Nephron progenitor cell (in vitro differentiated cells): ENCODE results near the gene CFAP157.

Experiments used
- DNase-seq: peaks from one replicate; pipeline ENCODE4 v3.0.0; 2021
- H3K27ac Mint-ChIP-seq: 2 replicates; pipeline ENCODE4 v1.8.0; 2021; ENCODE audit warnings: mild to moderate bottlenecking, moderate library complexity, mixed read lengths
- H3K27me3 Mint-ChIP-seq: 2 replicates; pipeline ENCODE4 v1.8.0; 2021; ENCODE audit warnings: mild to moderate bottlenecking, low read depth, mixed read lengths; ENCODE audit not compliant: poor library complexity
- H3K36me3 Mint-ChIP-seq: 2 replicates; pipeline ENCODE4 v1.8.0; 2021; ENCODE audit warnings: low read depth, mixed read lengths
- H3K4me1 Mint-ChIP-seq: 2 replicates; pipeline ENCODE4 v1.8.0; 2021; ENCODE audit warnings: mixed read lengths
- H3K4me3 Mint-ChIP-seq: 2 replicates; pipeline ENCODE4 v1.8.0; 2021; ENCODE audit warnings: mild to moderate bottlenecking, moderate library complexity, mixed read lengths
- H3K9me3 Mint-ChIP-seq: 2 replicates; pipeline ENCODE4 v1.8.0; 2021; ENCODE audit warnings: mild to moderate bottlenecking, moderate library complexity, mixed read lengths
- TF ChIP-seq, protein P1 (sequence below): fragments of 200-600 bp; sonication (generic); IDR thresholded peaks from 2 replicates; pipeline ENCODE4 v1.5.0; 2021; ENCODE audit warnings: antibody characterized with exemption

CFAP157 gene

GRCh38 chr9:127664678-127665507 is 41.9 kb upstream of the CFAP157 start:
- Mint-ChIP-seq H3K27ac (peak overlapping the region; percentile 51), H3K4me1 (peaks cover 38% of the 10 kb centered on the region), H3K9me3 (no peaks in the 10 kb centered on the region), H3K4me3 (no peak overlapping the region), H3K27me3 (no peaks in the 10 kb centered on the region), H3K36me3 (peaks cover 35% of the 10 kb centered on the region)
- TF ChIP-seq, protein P1, sequence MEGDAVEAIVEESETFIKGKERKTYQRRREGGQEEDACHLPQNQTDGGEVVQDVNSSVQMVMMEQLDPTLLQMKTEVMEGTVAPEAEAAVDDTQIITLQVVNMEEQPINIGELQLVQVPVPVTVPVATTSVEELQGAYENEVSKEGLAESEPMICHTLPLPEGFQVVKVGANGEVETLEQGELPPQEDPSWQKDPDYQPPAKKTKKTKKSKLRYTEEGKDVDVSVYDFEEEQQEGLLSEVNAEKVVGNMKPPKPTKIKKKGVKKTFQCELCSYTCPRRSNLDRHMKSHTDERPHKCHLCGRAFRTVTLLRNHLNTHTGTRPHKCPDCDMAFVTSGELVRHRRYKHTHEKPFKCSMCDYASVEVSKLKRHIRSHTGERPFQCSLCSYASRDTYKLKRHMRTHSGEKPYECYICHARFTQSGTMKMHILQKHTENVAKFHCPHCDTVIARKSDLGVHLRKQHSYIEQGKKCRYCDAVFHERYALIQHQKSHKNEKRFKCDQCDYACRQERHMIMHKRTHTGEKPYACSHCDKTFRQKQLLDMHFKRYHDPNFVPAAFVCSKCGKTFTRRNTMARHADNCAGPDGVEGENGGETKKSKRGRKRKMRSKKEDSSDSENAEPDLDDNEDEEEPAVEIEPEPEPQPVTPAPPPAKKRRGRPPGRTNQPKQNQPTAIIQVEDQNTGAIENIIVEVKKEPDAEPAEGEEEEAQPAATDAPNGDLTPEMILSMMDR = no peak
- no peak for DNase-seq

DNA sequence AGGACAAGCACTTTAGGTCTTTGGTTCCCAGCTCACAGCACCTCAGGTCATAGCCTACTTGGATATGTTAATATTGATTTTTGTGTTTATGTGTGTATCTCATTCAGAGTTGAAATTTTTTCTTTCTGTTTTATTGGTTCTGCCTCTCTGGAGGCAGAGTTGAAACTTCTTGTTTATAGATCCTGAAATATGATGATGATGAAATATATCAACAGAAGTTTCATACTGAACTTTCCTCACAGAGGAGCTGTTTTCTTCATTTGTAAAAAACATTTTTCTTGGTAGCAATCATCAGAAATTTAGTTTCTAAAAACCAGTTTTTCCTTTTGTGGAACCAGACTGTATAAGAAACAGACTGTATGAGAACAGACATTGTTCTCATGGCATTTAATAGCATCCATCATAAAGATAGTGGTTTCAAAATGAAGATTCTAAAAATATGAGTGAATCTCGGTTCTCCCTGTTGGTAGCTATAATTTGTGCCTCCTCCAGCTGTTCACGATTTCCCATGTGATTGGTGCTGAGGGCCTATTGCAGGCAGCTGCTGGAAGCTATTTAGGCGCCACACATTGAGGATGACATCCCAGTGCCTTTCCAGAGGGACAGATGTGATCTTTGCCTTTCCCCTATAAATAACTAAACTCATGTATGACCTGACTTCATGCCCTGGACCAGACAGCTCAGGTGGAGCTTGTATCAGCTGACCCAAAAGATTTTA is 39.5 kb upstream of the CFAP157 start:
- no peak for DNase-seq
- TF ChIP-seq, protein P1 = no peak

DNA sequence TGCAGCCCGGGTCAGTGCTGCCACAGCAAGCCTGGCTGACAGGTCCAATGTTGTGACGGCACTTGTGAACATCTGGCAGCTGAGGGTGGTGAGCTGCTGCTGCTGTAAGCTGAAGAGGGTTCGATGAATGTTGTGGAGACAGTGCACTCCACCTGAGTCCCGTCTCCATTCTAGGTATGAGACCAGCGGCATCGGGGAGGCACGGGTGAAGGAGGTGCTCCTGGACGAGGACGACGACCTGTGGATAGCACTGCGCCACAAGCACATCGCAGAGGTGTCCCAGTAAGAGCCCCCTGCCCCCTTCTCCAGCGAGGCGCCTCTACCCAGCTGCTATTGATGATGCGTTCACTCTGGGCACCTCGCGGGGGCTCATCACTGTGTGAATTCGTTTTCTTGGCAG is 38.9 kb upstream of the CFAP157 start:
- TF ChIP-seq, protein P1 = no peak

More for the DNA sequence above, 39.5 kb upstream of the CFAP157 start:
- Mint-ChIP-seq H3K27ac (no peak overlapping the region), H3K27me3 (no peaks in the 10 kb centered on the region), H3K4me3 (no peak overlapping the region), H3K36me3 (peaks cover 48% of the 10 kb centered on the region), H3K4me1 (peaks cover 28% of the 10 kb centered on the region), H3K9me3 (no peaks in the 10 kb centered on the region)

DNA sequence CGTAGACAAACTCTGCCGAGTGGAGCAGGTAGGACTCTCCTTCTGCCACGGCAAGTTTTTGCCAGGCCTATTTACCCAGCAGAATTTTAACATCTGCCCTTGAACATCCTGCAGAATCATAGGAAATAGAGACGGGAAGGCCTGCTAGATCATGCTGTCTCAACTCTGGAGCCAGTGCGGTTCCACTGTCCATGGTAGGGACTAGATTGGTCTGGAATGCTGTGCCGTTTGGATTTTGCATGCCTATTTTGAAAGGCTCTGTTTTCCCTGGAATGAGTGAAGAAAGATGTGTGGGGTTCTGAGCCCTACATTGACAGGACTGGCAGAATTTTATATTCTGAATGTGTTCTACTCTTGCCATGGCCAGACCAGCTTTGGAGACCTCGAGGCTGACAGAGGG is 33.6 kb upstream of the CFAP157 start:
- Mint-ChIP-seq H3K27me3 (no peaks in the 10 kb centered on the region), H3K27ac (peak overlapping the region; percentile 44), H3K4me1 (no peaks in the 10 kb centered on the region), H3K4me3 (no peak overlapping the region), H3K36me3 (peaks cover 36% of the 10 kb centered on the region), H3K9me3 (no peaks in the 10 kb centered on the region)
- DNase-seq = no peak
- TF ChIP-seq, protein P1 = no peak

More for the DNA sequence above, 38.9 kb upstream of the CFAP157 start:
- no peak overlapping the region for H3K4me3 Mint-ChIP-seq
- no peaks in the 10 kb centered on the region for H3K27me3 Mint-ChIP-seq
- no peaks in the 10 kb centered on the region for H3K9me3 Mint-ChIP-seq
- H3K27ac Mint-ChIP-seq = no peak overlapping the region
- H3K36me3 Mint-ChIP-seq = peaks cover 47% of the 10 kb centered on the region
- DNase-seq = no peak
- peaks cover 23% of the 10 kb centered on the region for H3K4me1 Mint-ChIP-seq

- no peak overlapping the region for H3K4me3 Mint-ChIP-seq
- H3K27me3 Mint-ChIP-seq = no peaks in the 10 kb centered on the region
- TF ChIP-seq, protein P1 = no peak
- H3K9me3 Mint-ChIP-seq = no peaks in the 10 kb centered on the region
- no peak for DNase-seq
- H3K36me3 Mint-ChIP-seq = peaks cover 42% of the 10 kb centered on the region
- no peak overlapping the region for H3K27ac Mint-ChIP-seq
- peaks cover 6% of the 10 kb centered on the region for H3K4me1 Mint-ChIP-seq
Observed at GRCh38 chr9:127676638-127677037, 30.1 kb upstream of the CFAP157 start.
